ENCODE measurements around the gene SPTBN1. TPM values are rescaled to one million over a fixed set of nuclear protein-coding genes. Genes with fewer than 3 reads are reported as not detected.
"Not testable (repeated sequence)": the region's sequence is repeated elsewhere in the genome, so short reads cannot be mapped to it uniquely, and the experiment has no call there.

Gene SPTBN1
- total RNA-seq, 2 donors from 2014 or later: 179 to 194 TPM

- Mint-ChIP-seq H3K4me1 (no peaks in the 10 kb centered on the region), H3K27ac (no peak overlapping the region), H3K36me3 (ENCODE audit: low read depth) (no peaks in the 10 kb centered on the region), H3K27me3 (ENCODE audit: insufficient read depth) (peaks cover 4% of the 10 kb centered on the region), H3K9me3 (peaks cover 14% of the 10 kb centered on the region), H3K4me3 (no peak overlapping the region)
- DNase-seq: no peak
- no peak for TF ChIP-seq CTCF (conservative IDR thresholded peaks at IDR 0.05)
- no peaks in the 10 kb centered on the region for H3K36me3 ChIP-seq (ENCODE audit: control insufficient read depth, insufficient read depth, low read length)
- H3K9me3 ChIP-seq (ENCODE audit: control insufficient read depth, low read length): no peaks in the 10 kb centered on the region
- H3K27ac ChIP-seq (ENCODE audit: low read depth, low read length): no peak overlapping the region
- no peaks in the 10 kb centered on the region for H3K4me1 ChIP-seq (ENCODE audit: control insufficient read depth, insufficient read depth, low read length)
- no peaks in the 10 kb centered on the region for H3K27me3 ChIP-seq (ENCODE audit: control insufficient read depth, insufficient read depth, low read length, poor library complexity, severe bottlenecking)
- no peak overlapping the region for H3K4me3 ChIP-seq (ENCODE audit: low read length)
- H3K9ac ChIP-seq (ENCODE audit: extremely low read depth, low read length, poor library complexity, severe bottlenecking): no peak overlapping the region
- WGBS, 2 experiments (ENCODE audit: insufficient coverage in 1 of 2, insufficient read length in 1 of 2): 90% methylated on average over 1 of the region's 1 CpG; no CpG with 5 or more reads in 1 of the 2 experiments
These were observed 241.8 kb downstream of the SPTBN1 start for GRCh38 chr2:54697934-54698333.

- not testable (repeated sequence) for H3K27me3 ChIP-seq (ENCODE audit: control insufficient read depth, insufficient read depth, low read length, poor library complexity, severe bottlenecking); H3K9ac ChIP-seq (ENCODE audit: extremely low read depth, low read length, poor library complexity, severe bottlenecking); DNase-seq; H3K4me3 ChIP-seq (ENCODE audit: low read length); H3K27me3 Mint-ChIP-seq (ENCODE audit: insufficient read depth); H3K4me1 ChIP-seq (ENCODE audit: control insufficient read depth, insufficient read depth, low read length); H3K4me3 Mint-ChIP-seq; H3K9me3 ChIP-seq (ENCODE audit: control insufficient read depth, low read length); H3K36me3 ChIP-seq (ENCODE audit: control insufficient read depth, insufficient read depth, low read length); H3K4me1 Mint-ChIP-seq; H3K27ac ChIP-seq (ENCODE audit: low read depth, low read length); H3K27ac Mint-ChIP-seq; H3K36me3 Mint-ChIP-seq (ENCODE audit: low read depth)
- H3K9me3 Mint-ChIP-seq: peaks cover 14% of the 10 kb centered on the region
- 96 to 100% methylated on average over 2 to 37 of the region's 37 CpGs for WGBS, 2 experiments (ENCODE audit: insufficient coverage in 1 of 2, insufficient read length in 1 of 2)
These were observed 242.8 kb downstream of the SPTBN1 start for GRCh38 chr2:54698926-54699325.

GRCh38 chr2:54699665-54700064, 243.5 kb downstream of the SPTBN1 start:
- Histone ChIP-seq H3K9me3 (ENCODE audit: control insufficient read depth, low read length) (no peaks in the 10 kb centered on the region), H3K27me3 (ENCODE audit: control insufficient read depth, insufficient read depth, low read length, poor library complexity, severe bottlenecking) (no peaks in the 10 kb centered on the region), H3K4me3 (ENCODE audit: low read length) (no peak overlapping the region), H3K27ac (ENCODE audit: low read depth, low read length) (no peak overlapping the region), H3K9ac (ENCODE audit: extremely low read depth, low read length, poor library complexity, severe bottlenecking) (no peak overlapping the region), H3K4me1 (ENCODE audit: control insufficient read depth, insufficient read depth, low read length) (no peaks in the 10 kb centered on the region), H3K36me3 (ENCODE audit: control insufficient read depth, insufficient read depth, low read length) (no peaks in the 10 kb centered on the region)
- Mint-ChIP-seq H3K36me3 (ENCODE audit: low read depth) (no peaks in the 10 kb centered on the region), H3K9me3 (peaks cover 14% of the 10 kb centered on the region), H3K4me3 (no peak overlapping the region), H3K27ac (no peak overlapping the region), H3K27me3 (ENCODE audit: insufficient read depth) (peaks cover 4% of the 10 kb centered on the region), H3K4me1 (no peaks in the 10 kb centered on the region)
- 94% methylated on average over 2 of the region's 2 CpGs; no CpG with 5 or more reads in 1 of the 2 experiments for WGBS, 2 experiments (ENCODE audit: insufficient coverage in 1 of 2, insufficient read length in 1 of 2)
- TF ChIP-seq CTCF (conservative IDR thresholded peaks at IDR 0.05): no peak
- DNase-seq: no peak

- Histone ChIP-seq H3K9me3 (ENCODE audit: control insufficient read depth, low read length) (no peaks in the 10 kb centered on the region), H3K36me3 (ENCODE audit: control insufficient read depth, insufficient read depth, low read length) (no peaks in the 10 kb centered on the region), H3K27ac (ENCODE audit: low read depth, low read length) (no peak overlapping the region), H3K4me1 (ENCODE audit: control insufficient read depth, insufficient read depth, low read length) (no peaks in the 10 kb centered on the region), H3K4me3 (ENCODE audit: low read length) (no peak overlapping the region), H3K9ac (ENCODE audit: extremely low read depth, low read length, poor library complexity, severe bottlenecking) (no peak overlapping the region), H3K27me3 (ENCODE audit: control insufficient read depth, insufficient read depth, low read length, poor library complexity, severe bottlenecking) (no peaks in the 10 kb centered on the region)
- Mint-ChIP-seq H3K4me3 (no peak overlapping the region), H3K36me3 (ENCODE audit: low read depth) (no peaks in the 10 kb centered on the region), H3K27ac (no peak overlapping the region), H3K9me3 (peaks cover 14% of the 10 kb centered on the region), H3K27me3 (ENCODE audit: insufficient read depth) (peaks cover 4% of the 10 kb centered on the region), H3K4me1 (peaks cover 4% of the 10 kb centered on the region)
- WGBS, 2 experiments (ENCODE audit: insufficient coverage in 1 of 2, insufficient read length in 1 of 2): 81% methylated on average over 2 of the region's 2 CpGs; no CpG with 5 or more reads in 1 of the 2 experiments
- no peak for TF ChIP-seq CTCF (conservative IDR thresholded peaks at IDR 0.05)
- DNase-seq: no peak
These were observed 244.9 kb downstream of the SPTBN1 start for GRCh38 chr2:54701029-54701428.

Measured in endodermal cell (in vitro differentiated cells).